ENCODE results near the gene DKK3. TPM values are rescaled to one million over a fixed set of nuclear protein-coding genes. Genes with fewer than 3 reads are reported as not detected.
A peak's percentile ranks its signal among the peaks of the same experiment; 100 is the strongest.

The DKK3 gene
- total and polyA plus RNA-seq, 2 of the 13 experiments (the other 11 are each of a cell fraction or from before 2014, with no cell fraction given) = 0.09 to 0.67 TPM

DNA sequence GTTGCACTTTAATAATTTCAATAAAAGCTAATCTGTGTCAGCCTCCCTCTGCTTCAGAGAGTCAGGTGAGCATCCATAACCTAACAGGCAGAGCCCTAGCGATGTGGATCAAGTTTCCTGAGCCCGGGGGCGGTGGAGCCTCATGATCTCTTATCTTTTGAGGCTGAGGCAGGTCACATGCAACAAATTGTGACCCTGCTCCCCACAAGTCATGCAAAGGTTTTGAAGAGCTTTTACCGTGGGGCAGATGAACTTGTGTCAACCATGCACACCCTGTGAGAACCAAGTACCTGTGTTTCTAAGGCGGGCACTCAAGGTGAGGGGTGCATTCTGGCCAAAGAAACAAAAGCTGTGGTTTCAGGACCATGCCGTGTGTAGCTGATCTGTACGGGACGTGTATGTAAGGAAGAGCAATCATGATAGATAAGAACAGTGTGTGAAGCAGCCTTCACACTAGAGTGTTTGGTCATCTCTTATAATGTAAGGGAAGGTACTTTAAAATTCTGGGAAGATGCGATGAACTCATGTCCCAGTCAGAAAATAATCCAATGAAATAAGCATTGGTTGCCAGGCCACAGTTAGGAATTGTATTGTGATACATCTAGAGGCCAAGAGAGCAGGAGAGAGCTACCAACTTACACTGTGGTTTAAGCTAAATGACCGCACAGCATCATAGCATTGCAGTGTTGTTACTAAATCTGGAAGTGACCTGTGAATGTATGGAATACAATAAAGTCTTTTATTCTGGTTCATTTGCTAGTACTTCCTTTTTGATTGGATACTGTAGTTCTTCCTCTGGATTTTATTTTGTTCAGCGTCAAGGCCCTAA is 49.8 kb downstream of the DKK3 start:
- CTCF ChIA-PET (ENCODE audit: low intra/inter-chr PET ratio, low total read pairs) = no interaction called here
- Histone ChIP-seq H3K4me3 (replicated peaks in 1 of 3; ENCODE audit: insufficient read depth in 1 of 3, low read depth in 2 of 3, low read length in 3 of 3) (no peak overlapping the region), H3K9ac (ENCODE audit: insufficient read depth, low read depth, low read length) (no peak overlapping the region), H3K36me3 (replicated peaks in 1 of 2; ENCODE audit: control insufficient read depth in 1 of 2, insufficient read depth in 2 of 2, low read length in 2 of 2) (peaks cover 5 to 21% of the 10 kb centered on the region in 2 experiments), H3K4me2 (ENCODE audit: low read depth, low read length) (no peak overlapping the region), H3K79me2 (ENCODE audit: insufficient read depth, low read length) (no peaks in the 10 kb centered on the region), H3K4me1 (ENCODE audit: insufficient read depth, low read length) (no peaks in the 10 kb centered on the region), H4K20me1 (ENCODE audit: insufficient read depth, low read length) (no peaks in the 10 kb centered on the region), H2AFZ (ENCODE audit: low read length) (no peak overlapping the region), H3K9me3 (ENCODE audit: low read length) (no peaks in the 10 kb centered on the region), H3K27me3 (ENCODE audit: control insufficient read depth in 1 of 2, insufficient read depth in 2 of 2, low read length in 2 of 2) (no peaks in the 10 kb centered on the region), H3K27ac (ENCODE audit: extremely low read length, insufficient read depth, low read length) (no peak overlapping the region)
- 88% methylated on average over 11 of the region's 11 CpGs for WGBS (ENCODE audit: low lambda C conversion rate)
- in situ Hi-C loops (cut with HindIII; ENCODE audit: extremely low pct_ligation_motif_present, low pct_unique_long_range_greater_than_20kb) = no loop called here
- TF ChIP-seq BRCA1 (CRISPR knock-in tag; IDR thresholded peaks at IDR 0.05) (no peak), POLR2A (IDR thresholded peaks at IDR 0.05; ENCODE audit: insufficient read depth in 1 of 2, low read depth in 2 of 2, low read length in 2 of 2) (peak in 1 of 2 experiments; percentile 20; a peak in 1 of 4 replicates)
- POLR2A ChIA-PET = no interaction called here
- intact Hi-C loops (cut with micrococcal nuclease; ENCODE audit: unreplicated experiment) = no loop called here
- no peak for ATAC-seq
- FAIRE-seq = no peak
- DNase-seq (ENCODE audit: low spot score) = no peak
- no TSS peak for BruUV-seq (replicated peaks)

DNA sequence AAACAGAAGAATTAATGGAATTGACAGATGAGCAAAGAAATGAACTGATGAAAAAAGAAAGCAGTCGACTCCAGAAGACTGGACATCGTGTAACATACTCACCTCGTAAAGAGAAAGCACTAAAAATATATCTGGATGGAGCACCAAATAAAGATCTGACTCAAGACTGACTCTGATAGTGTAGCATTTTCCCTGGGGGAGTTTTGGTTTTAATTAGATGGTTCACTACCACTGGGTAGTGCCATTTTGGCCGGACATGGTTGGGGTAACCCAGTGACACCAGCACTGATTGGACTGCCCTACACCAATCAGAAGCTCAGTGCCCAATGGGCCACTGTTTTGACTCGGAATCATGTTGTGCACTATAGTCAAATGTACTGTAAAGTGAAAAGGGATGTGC is 52.4 kb downstream of the DKK3 start:
- H3K9ac ChIP-seq (ENCODE audit: insufficient read depth, low read depth, low read length) = no peak overlapping the region
- in situ Hi-C loops (cut with HindIII; ENCODE audit: extremely low pct_ligation_motif_present, low pct_unique_long_range_greater_than_20kb) (no loop called here), intact Hi-C loops (cut with micrococcal nuclease; ENCODE audit: unreplicated experiment) (no loop called here)
- peaks cover 7 to 40% of the 10 kb centered on the region in 2 experiments for H3K36me3 ChIP-seq (replicated peaks in 1 of 2; ENCODE audit: control insufficient read depth in 1 of 2, insufficient read depth in 2 of 2, low read length in 2 of 2)
- H3K79me2 ChIP-seq (ENCODE audit: insufficient read depth, low read length) = no peaks in the 10 kb centered on the region
- H4K20me1 ChIP-seq (ENCODE audit: insufficient read depth, low read length) = no peaks in the 10 kb centered on the region
- H3K4me1 ChIP-seq (ENCODE audit: insufficient read depth, low read length) = no peaks in the 10 kb centered on the region
- FAIRE-seq (no peak), DNase-seq (ENCODE audit: low spot score) (no peak), ATAC-seq (no peak)
- WGBS (ENCODE audit: low lambda C conversion rate) = 95% methylated on average over 5 of the region's 5 CpGs
- H3K27me3 ChIP-seq (ENCODE audit: control insufficient read depth in 1 of 2, insufficient read depth in 2 of 2, low read length in 2 of 2) = no peaks in the 10 kb centered on the region
- no peak overlapping the region for H2AFZ ChIP-seq (ENCODE audit: low read length)
- H3K9me3 ChIP-seq (ENCODE audit: low read length) = no peaks in the 10 kb centered on the region
- H3K4me3 ChIP-seq (replicated peaks in 1 of 3; ENCODE audit: insufficient read depth in 1 of 3, low read depth in 2 of 3, low read length in 3 of 3) = no peak overlapping the region
- ChIA-PET CTCF (ENCODE audit: low intra/inter-chr PET ratio, low total read pairs) (no interaction called here), POLR2A (no interaction called here)
- H3K4me2 ChIP-seq (ENCODE audit: low read depth, low read length) = no peak overlapping the region
- BruUV-seq (replicated peaks) = no TSS peak
- H3K27ac ChIP-seq (ENCODE audit: extremely low read length, insufficient read depth, low read length) = no peak overlapping the region
- TF ChIP-seq, protein P1, sequence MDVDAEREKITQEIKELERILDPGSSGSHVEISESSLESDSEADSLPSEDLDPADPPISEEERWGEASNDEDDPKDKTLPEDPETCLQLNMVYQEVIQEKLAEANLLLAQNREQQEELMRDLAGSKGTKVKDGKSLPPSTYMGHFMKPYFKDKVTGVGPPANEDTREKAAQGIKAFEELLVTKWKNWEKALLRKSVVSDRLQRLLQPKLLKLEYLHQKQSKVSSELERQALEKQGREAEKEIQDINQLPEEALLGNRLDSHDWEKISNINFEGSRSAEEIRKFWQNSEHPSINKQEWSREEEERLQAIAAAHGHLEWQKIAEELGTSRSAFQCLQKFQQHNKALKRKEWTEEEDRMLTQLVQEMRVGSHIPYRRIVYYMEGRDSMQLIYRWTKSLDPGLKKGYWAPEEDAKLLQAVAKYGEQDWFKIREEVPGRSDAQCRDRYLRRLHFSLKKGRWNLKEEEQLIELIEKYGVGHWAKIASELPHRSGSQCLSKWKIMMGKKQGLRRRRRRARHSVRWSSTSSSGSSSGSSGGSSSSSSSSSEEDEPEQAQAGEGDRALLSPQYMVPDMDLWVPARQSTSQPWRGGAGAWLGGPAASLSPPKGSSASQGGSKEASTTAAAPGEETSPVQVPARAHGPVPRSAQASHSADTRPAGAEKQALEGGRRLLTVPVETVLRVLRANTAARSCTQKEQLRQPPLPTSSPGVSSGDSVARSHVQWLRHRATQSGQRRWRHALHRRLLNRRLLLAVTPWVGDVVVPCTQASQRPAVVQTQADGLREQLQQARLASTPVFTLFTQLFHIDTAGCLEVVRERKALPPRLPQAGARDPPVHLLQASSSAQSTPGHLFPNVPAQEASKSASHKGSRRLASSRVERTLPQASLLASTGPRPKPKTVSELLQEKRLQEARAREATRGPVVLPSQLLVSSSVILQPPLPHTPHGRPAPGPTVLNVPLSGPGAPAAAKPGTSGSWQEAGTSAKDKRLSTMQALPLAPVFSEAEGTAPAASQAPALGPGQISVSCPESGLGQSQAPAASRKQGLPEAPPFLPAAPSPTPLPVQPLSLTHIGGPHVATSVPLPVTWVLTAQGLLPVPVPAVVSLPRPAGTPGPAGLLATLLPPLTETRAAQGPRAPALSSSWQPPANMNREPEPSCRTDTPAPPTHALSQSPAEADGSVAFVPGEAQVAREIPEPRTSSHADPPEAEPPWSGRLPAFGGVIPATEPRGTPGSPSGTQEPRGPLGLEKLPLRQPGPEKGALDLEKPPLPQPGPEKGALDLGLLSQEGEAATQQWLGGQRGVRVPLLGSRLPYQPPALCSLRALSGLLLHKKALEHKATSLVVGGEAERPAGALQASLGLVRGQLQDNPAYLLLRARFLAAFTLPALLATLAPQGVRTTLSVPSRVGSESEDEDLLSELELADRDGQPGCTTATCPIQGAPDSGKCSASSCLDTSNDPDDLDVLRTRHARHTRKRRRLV (CRISPR knock-in tag; IDR thresholded peaks at IDR 0.05) = no peak
- TF ChIP-seq PLRG1 (conservative IDR thresholded peaks at IDR 0.05) = no peak
- TF ChIP-seq TCF7L2 (IDR thresholded peaks at IDR 0.05; ENCODE audit: low read depth, low read length) = no peak
- no peak for TF ChIP-seq ZNF136 (CRISPR knock-in tag; IDR thresholded peaks at IDR 0.05; ENCODE audit: low read depth)
- no peak for TF ChIP-seq ZNF652 (CRISPR knock-in tag; IDR thresholded peaks at IDR 0.05; ENCODE audit: borderline replicate concordance, low read depth)
- TF ChIP-seq, protein P2, sequence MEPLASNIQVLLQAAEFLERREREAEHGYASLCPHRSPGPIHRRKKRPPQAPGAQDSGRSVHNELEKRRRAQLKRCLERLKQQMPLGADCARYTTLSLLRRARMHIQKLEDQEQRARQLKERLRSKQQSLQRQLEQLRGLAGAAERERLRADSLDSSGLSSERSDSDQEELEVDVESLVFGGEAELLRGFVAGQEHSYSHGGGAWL (CRISPR knock-in tag; IDR thresholded peaks at IDR 0.05) = no peak
- TF ChIP-seq TCF7 (IDR thresholded peaks at IDR 0.05; ENCODE audit: low read depth) = no peak
- TF ChIP-seq ZNF598 (CRISPR knock-in tag; IDR thresholded peaks at IDR 0.05; ENCODE audit: borderline replicate concordance) = no peak
- TF ChIP-seq, protein P3, sequence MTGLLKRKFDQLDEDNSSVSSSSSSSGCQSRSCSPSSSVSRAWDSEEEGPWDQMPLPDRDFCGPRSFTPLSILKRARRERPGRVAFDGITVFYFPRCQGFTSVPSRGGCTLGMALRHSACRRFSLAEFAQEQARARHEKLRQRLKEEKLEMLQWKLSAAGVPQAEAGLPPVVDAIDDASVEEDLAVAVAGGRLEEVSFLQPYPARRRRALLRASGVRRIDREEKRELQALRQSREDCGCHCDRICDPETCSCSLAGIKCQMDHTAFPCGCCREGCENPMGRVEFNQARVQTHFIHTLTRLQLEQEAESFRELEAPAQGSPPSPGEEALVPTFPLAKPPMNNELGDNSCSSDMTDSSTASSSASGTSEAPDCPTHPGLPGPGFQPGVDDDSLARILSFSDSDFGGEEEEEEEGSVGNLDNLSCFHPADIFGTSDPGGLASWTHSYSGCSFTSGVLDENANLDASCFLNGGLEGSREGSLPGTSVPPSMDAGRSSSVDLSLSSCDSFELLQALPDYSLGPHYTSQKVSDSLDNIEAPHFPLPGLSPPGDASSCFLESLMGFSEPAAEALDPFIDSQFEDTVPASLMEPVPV (CRISPR knock-in tag; IDR thresholded peaks at IDR 0.05) = no peak

Measured in HepG2 (cell line).